ENCODE data around the gene GAS7. TPM values are rescaled to one million over a fixed set of nuclear protein-coding genes. Genes with fewer than 3 reads are reported as not detected.

The GAS7 gene
- total and polyA plus RNA-seq, 12 donors = 19.8 to 111 (median 61.8) TPM

DNA sequence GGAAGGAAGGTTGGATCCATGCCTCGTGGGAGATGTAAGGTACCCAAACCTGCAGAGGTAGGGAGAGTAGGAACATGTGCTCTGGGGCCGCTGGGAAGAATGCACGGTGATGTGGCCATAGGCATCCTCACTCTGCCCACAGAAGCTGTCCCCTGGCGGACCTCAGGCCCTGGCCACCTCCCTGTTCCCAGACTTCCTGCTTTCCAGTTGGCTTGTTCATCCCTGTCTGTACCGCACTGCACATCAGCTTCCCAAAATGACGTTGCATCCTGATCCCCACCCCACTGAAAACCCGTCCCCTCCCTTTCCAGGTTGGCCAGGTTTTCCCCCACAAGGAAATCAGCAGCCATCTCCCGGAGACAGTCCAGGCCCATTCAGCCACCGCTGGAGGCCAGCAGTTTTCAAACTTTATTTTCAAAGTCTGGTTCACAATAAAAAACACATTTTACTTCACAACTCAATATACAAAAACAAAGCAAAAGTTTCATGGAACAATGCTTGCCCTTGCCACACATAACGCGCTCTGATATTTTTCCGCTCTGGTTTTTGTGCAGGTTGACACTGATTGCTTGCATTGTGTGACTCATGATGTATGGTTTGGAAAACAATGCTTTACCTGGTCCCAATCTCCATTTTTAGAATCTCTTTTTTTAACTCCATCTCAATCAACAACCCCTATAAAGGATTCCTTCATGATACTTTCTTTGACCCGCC lies 143.0 kb downstream of the GAS7 start:
- no peaks in the 10 kb centered on the region for H3K36me3 ChIP-seq
- H3K27ac ChIP-seq = peak overlapping the region in 6 of 10 donors; percentile 34 to 73 (median 64)
- H3K27me3 ChIP-seq = no peaks in the 10 kb centered on the region
- TF ChIP-seq, protein P1, sequence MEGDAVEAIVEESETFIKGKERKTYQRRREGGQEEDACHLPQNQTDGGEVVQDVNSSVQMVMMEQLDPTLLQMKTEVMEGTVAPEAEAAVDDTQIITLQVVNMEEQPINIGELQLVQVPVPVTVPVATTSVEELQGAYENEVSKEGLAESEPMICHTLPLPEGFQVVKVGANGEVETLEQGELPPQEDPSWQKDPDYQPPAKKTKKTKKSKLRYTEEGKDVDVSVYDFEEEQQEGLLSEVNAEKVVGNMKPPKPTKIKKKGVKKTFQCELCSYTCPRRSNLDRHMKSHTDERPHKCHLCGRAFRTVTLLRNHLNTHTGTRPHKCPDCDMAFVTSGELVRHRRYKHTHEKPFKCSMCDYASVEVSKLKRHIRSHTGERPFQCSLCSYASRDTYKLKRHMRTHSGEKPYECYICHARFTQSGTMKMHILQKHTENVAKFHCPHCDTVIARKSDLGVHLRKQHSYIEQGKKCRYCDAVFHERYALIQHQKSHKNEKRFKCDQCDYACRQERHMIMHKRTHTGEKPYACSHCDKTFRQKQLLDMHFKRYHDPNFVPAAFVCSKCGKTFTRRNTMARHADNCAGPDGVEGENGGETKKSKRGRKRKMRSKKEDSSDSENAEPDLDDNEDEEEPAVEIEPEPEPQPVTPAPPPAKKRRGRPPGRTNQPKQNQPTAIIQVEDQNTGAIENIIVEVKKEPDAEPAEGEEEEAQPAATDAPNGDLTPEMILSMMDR (IDR thresholded peaks at IDR 0.05) = no peak
- no peaks in the 10 kb centered on the region for H3K9me3 ChIP-seq
- no peak overlapping the region for H3K4me3 ChIP-seq
- peaks cover 4 to 67% (median 35%) of the 10 kb centered on the region in 9 donors for H3K4me1 ChIP-seq
- DNase-seq (no peak), ATAC-seq (peak in 1 of 8 donors; percentile 19)
- WGBS, 2 donors = 72 to 76% methylated on average over 13 of the region's 13 CpGs
- intact Hi-C loops (cut with DNase I) = loop anchor here in 1 of 10 donors (5.0 kb wide), 1 partner anchor 62 kb away; no protein-coding TSS in a partner anchor

DNA sequence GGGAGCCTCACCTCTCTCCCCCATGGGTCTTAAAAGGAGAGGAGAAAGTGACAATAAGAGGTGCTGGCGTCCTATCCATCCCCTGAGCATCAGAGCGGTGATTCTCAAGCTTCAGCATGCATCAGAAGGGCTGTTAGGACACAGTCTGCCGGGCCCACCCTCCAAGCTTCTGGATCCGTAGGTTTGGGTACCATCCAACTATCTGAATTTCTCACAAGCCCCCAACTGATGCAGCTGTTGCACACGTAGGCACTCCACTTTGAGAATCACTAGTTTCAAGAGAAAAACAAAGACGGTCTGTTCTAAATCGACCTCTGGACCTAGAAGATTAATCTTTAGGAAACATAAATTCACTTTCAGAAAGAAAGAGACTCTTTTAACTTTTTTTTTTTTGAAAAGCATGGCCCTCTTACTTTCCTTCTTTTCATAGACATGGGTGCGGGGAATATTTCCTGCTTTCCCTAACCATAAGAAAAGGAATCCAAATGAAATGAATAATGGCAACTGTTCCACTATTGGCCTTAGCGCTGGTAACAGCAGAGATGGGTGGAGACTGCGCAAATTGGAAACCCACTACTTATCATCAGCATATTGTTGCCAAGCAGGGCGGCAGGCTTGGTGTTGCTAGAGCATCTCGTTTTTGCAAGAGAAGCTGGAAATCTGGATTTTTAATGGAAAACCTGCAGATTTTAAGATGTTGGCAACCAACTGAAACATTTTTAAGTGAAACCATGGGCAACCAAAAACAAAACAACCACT lies 144.4 kb downstream of the GAS7 start:
- H3K36me3 ChIP-seq = no peaks in the 10 kb centered on the region
- intact Hi-C loops (cut with DNase I) = no loop called here
- DNase-seq (no peak), ATAC-seq (peak in 3 of 8 donors; percentile 21 to 35 (median 27))
- H3K27me3 ChIP-seq = no peaks in the 10 kb centered on the region
- no peak overlapping the region for H3K4me3 ChIP-seq
- TF ChIP-seq, protein P1 (IDR thresholded peaks at IDR 0.05) = no peak
- H3K27ac ChIP-seq = peak overlapping the region; percentile 17 to 73 (median 62)
- whole genome bisulfite sequencing, 2 donors = 65 to 78% methylated on average over 12 of the region's 12 CpGs
- H3K9me3 ChIP-seq = no peaks in the 10 kb centered on the region
- peaks cover 0 to 58% (median 20%) of the 10 kb centered on the region in 9 donors for H3K4me1 ChIP-seq

DNA sequence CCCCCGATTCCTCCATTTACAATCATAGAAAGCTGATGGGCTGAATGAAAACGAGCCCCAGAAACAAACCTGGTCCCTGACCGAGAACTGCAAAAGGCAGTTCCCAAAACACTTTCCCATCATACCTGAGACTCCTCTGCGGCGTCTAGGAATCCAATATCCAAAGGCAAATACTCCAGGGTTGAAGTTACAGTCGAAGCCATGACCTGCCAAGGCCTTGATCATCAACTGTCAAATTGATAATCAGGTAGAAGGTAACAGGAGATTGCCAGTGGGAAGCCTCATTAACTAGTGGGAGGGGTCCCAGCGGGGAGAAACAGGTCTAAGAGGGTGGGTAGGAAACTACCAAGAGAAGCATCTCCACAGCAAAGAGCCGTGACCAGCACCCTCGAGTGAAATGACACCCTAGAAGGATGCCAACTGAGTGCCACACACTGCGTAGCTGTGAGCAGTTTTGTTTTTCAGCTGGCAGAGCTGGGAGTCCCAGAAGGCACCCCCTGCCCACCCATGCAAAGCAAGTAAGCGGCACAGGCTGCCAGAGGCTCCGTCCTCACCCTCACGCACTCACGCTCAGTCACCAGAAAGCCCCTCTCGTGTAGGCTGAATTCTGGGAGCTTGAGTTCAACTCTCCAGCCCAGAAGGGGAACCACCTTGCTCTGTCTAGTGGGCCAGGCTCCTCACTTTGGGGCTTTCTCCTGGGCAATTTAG lies 146.1 kb downstream of the GAS7 start:
- TF ChIP-seq, protein P1 (IDR thresholded peaks at IDR 0.05) = no peak
- no peaks in the 10 kb centered on the region for H3K27me3 ChIP-seq
- WGBS, 2 donors = 88 to 94% methylated on average over 15 of the region's 15 CpGs
- peaks cover 0 to 57% (median 10%) of the 10 kb centered on the region in 9 donors for H3K4me1 ChIP-seq
- peaks cover 0 to 3% (median 0%) of the 10 kb centered on the region in 11 donors for H3K9me3 ChIP-seq
- no peaks in the 10 kb centered on the region for H3K36me3 ChIP-seq
- no peak for DNase-seq
- H3K27ac ChIP-seq = peak overlapping the region in 7 of 10 donors; percentile 61 to 82 (median 68)
- no peak overlapping the region for H3K4me3 ChIP-seq
- intact Hi-C loops (cut with DNase I) = no loop called here
- ATAC-seq = no peak

DNA sequence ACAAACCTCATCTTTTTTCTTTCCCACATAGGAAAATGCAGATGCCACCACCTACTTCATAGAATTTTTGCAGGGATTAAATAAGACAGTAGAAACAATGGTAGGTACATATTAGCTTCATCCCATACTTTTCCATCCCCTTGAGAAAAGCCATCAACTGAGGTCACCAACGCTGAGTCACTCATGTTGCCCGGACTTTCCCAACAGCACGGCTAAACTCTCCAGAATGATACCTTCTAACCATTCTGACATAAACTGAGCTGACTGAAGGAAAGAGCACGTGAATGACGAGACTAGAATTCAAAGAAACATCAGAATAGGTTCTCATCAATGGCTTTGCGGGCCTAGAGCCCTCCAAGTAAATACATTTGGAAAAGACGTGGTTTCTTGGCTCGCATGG lies 147.3 kb downstream of the GAS7 start:
- DNase-seq = no peak
- TF ChIP-seq, protein P1 (IDR thresholded peaks at IDR 0.05) = no peak
- no peaks in the 10 kb centered on the region for H3K36me3 ChIP-seq
- 72 to 81% methylated on average over 8 of the region's 8 CpGs for WGBS, 2 donors
- no peaks in the 10 kb centered on the region for H3K27me3 ChIP-seq
- peak overlapping the region; percentile 38 to 82 (median 66) for H3K27ac ChIP-seq
- peaks cover 0 to 3% (median 0%) of the 10 kb centered on the region in 11 donors for H3K9me3 ChIP-seq
- H3K4me1 ChIP-seq = peaks cover 0 to 66% (median 10%) of the 10 kb centered on the region in 9 donors
- peak in 3 of 8 donors; percentile 4 to 59 (median 27) for ATAC-seq
- H3K4me3 ChIP-seq = no peak overlapping the region
- intact Hi-C loops (cut with DNase I) = no loop called here

Measured in heart right ventricle (tissue), 16 donors.